RWPE1 (cell line): Measurements from ENCODE around the gene TMC4.

Experiments used
- CTCF ChIA-PET: fragments of 350-600 bp; sonication (Branson Sonifier 250); formaldehyde crosslinking; extraction: SDS; loops from one replicate; lab custom pipeline; 2021; lab: Yijun Ruan, JAX
- POLR2A ChIA-PET: fragments of 400-600 bp; formaldehyde crosslinking; extraction: SDS; loops from one replicate; lab custom pipeline; 2020; ENCODE audit warnings: antibody characterized with exemption; ENCODE audit not compliant: low non-redundant PET; lab: Yijun Ruan, JAX
- DNase-seq: peaks from one replicate; pipeline ENCODE4 v3.0.0; 2012; ENCODE audit warnings: low spot score
- H3K27ac ChIP-seq: fragments of 450-650 bp; 2 replicates; pipeline ENCODE4 v1.5.1; 2017
- CTCF ChIP-seq: fragments of 450-650 bp; conservative IDR thresholded peaks from 2 replicates; pipeline ENCODE4 v1.5.1; 2017; ENCODE audit warnings: low read depth, mild to moderate bottlenecking

The TMC4 gene

GRCh38 chr19:54159352-54160181 lies 13.4 kb downstream of the TMC4 start, which contains the start of gene LENG1:
Gene LENG1 (minus strand): TSS chr19:54159721. CDS start chr19:54159695, 26 bp downstream.
- ChIA-PET CTCF (interaction anchor here (0.6 to 0.8 kb wide), 2 partner anchors 9 to 848 kb away, joined by 3 to 4 read pairs; no protein-coding TSS in a partner anchor), POLR2A (interaction anchor here (1.8 kb wide), 1 partner anchor 23 kb away, joined by 4 read pairs; the partner anchor contains the start of gene CNOT3)
- peak; percentile 99 for DNase-seq
- H3K27ac ChIP-seq: peak within 1 kb of the TSS; percentile 97
- 0 out of 2 replicates have a peak, but pooled peaks have one; percentile 8 for TF ChIP-seq CTCF

GRCh38 chr19:54158812-54159351 lies 14.1 kb downstream of the TMC4 start:
- no peak for DNase-seq
- CTCF ChIA-PET: interaction anchor here (0.7 to 0.8 kb wide), 2 partner anchors 8 to 26 kb away, joined by 3 to 4 read pairs; no protein-coding TSS in a partner anchor
- TF ChIP-seq CTCF: no peak
- POLR2A ChIA-PET: interaction anchor here (1.8 kb wide), 1 partner anchor 22 kb away, joined by 4 read pairs; the partner anchor contains the start of gene CNOT3
- peak overlapping the region; percentile 97 for H3K27ac ChIP-seq

GRCh38 chr19:54156953-54157352 lies 16.0 kb downstream of the TMC4 start:
- TF ChIP-seq CTCF: no peak
- ChIA-PET CTCF (interaction anchor here (1.7 kb wide), 1 partner anchor 45 kb away, joined by 3 read pairs; no protein-coding TSS in a partner anchor), POLR2A (no interaction called here)
- peak overlapping the region; percentile 97 for H3K27ac ChIP-seq
- DNase-seq: no peak

- ChIA-PET POLR2A (no interaction called here), CTCF (interaction anchor here (1.7 kb wide), 1 partner anchor 46 kb away, joined by 3 read pairs; no protein-coding TSS in a partner anchor)
Observed at GRCh38 chr19:54156490-54156889, 16.5 kb downstream of the TMC4 start.

GRCh38 chr19:54155694-54156093 lies 17.3 kb downstream of the TMC4 start:
- ChIA-PET POLR2A (no interaction called here), CTCF (interaction anchor here (0.5 to 1.7 kb wide), 2 partner anchors 46 to 76 kb away, joined by 3 read pairs; no protein-coding TSS in a partner anchor)
- no peak for DNase-seq
- TF ChIP-seq CTCF: no peak
- peak overlapping the region; percentile 97 for H3K27ac ChIP-seq

More at GRCh38 chr19:54156490-54156889, 16.5 kb downstream of the TMC4 start:
- TF ChIP-seq CTCF: no peak
- DNase-seq: no peak
- H3K27ac ChIP-seq: peak overlapping the region; percentile 97
